Measurements from ENCODE around the gene ZNF281. TPM values are rescaled to one million over a fixed set of nuclear protein-coding genes. Genes with fewer than 3 reads are reported as not detected.
"Not testable (repeated sequence)": the region's sequence is repeated elsewhere in the genome, so short reads cannot be mapped to it uniquely, and the experiment has no call there.

Gene ZNF281
- polyA plus RNA-seq, 3 donors = 25.8 to 26.8 (median 26.7) TPM

- DNase-seq = no peak
These were observed 43.1 kb downstream of the ZNF281 start for GRCh38 chr1:200366577-200367253.

GRCh38 chr1:200365897-200366426 lies 43.9 kb downstream of the ZNF281 start:
- no peak for DNase-seq

- no peak for DNase-seq
These were observed 45.0 kb downstream of the ZNF281 start for GRCh38 chr1:200364831-200365230.

GRCh38 chr1:200364091-200364759 lies 45.6 kb downstream of the ZNF281 start:
- DNase-seq = no peak

GRCh38 chr1:200363264-200363933 lies 46.4 kb downstream of the ZNF281 start:
- no peak for DNase-seq

- no peak for DNase-seq
These were observed 47.4 kb downstream of the ZNF281 start for GRCh38 chr1:200362421-200362820.

GRCh38 chr1:200359610-200360163 lies 50.1 kb downstream of the ZNF281 start:
- no peak for DNase-seq

GRCh38 chr1:200357925-200358324 lies 51.9 kb downstream of the ZNF281 start:
- DNase-seq = not testable (repeated sequence)

- DNase-seq = no peak
These were observed 54.0 kb downstream of the ZNF281 start for GRCh38 chr1:200355801-200356200.

Other genes starting within 250 kb of the ZNF281 start
- gene KIF14, start 210.7 kb upstream of the ZNF281 start, polyA plus RNA-seq (ENCODE audit: insufficient read length in 3 of 3) = 1 to 10 TPM; 6.0 to 8.0 (median 7.6) TPM